K562 (cell line): ENCODE results near the gene BCKDHB. TPM values are rescaled to one million over a fixed set of nuclear protein-coding genes. Genes with fewer than 3 reads are reported as not detected.

Experiments
- ATAC-seq: fragments of 200-7000 bp; cut with Tn5 transposase; 3 replicates; pipeline ENCODE4 v1.9.1; 2020; ENCODE audit warnings: moderate library complexity
- BruUV-seq: library from RNA; stranded (reverse); fragments of 400-500 nt; replicated peaks from 2 replicates; lab custom pipeline; 2021; lab: Mats Ljungman, UMichigan
- CTCF ChIA-PET: fragments of 300-600 bp; formaldehyde crosslinking; extraction: SDS; loops from one replicate; lab custom pipeline; 2021; ENCODE audit warnings: low intra/inter-chr PET ratio; lab: Yijun Ruan, JAX
- POLR2A ChIA-PET: fragments of 300-600, 350-650 bp; sonication (Branson Sonifier 250); formaldehyde crosslinking; extraction: SDS; loops from one replicate; lab custom pipeline; 2021; ENCODE audit warnings: antibody characterized with exemption, inconsistent platforms; lab: Yijun Ruan, JAX
- DNase-seq, 4 experiments: peaks; one replicate each; pipeline versions ENCODE4 v3.0.0 to v3.0.0-alpha.2; 2011 to 2018; ENCODE audit warnings: low spot score in 3 of 4, mixed read lengths in 3 of 4; ENCODE audit errors: extremely low read depth in 1 of 4
- FAIRE-seq: peaks from 2 replicates; lab custom pipeline; 2011; peaks lifted over from hg19 to GRCh38; lab: Jason Lieb, UNC
- H2AFZ ChIP-seq: 2 replicates; pipeline ENCODE4 v1.6.0; 2011; ENCODE audit warnings: low read depth, low read length, control low read depth, inconsistent platforms
- H3K27ac ChIP-seq: fragments of 200-600 bp; 3 replicates; pipeline ENCODE4 v1.8.0; 2011; ENCODE audit warnings: low read depth, mild to moderate bottlenecking, control low read depth, inconsistent platforms, low read length, moderate library complexity, mixed read lengths; ENCODE audit errors: extremely low read depth
- H3K27me3 ChIP-seq, 2 experiments: fragments of 300-600 bp in 1 of 2; 2 replicates in 1 of 2; 3 replicates in 1 of 2; pipeline versions ENCODE4 v1.6.0 to v1.8.0; 2011; ENCODE audit warnings: inconsistent platforms in 2 of 2, low read length in 2 of 2, mild to moderate bottlenecking in 1 of 2, mixed read lengths in 1 of 2, moderate library complexity in 1 of 2; ENCODE audit not compliant: control insufficient read depth in 2 of 2, insufficient read depth in 2 of 2
- H3K36me3 ChIP-seq: fragments of 300-600 bp; 3 replicates; pipeline ENCODE4 v1.8.0; 2011; ENCODE audit warnings: mild to moderate bottlenecking, low read length, inconsistent platforms; ENCODE audit not compliant: control insufficient read depth, insufficient read depth
- H3K4me1 ChIP-seq, 2 experiments: fragments of 200-600 bp in 1 of 2; replicated peaks in 1 of 2; 2 replicates in 1 of 2; 3 replicates in 1 of 2; pipeline versions ENCODE4 v1.5.1 to v1.8.0; 2011; ENCODE audit warnings: inconsistent platforms in 2 of 2, low read length in 2 of 2, mild to moderate bottlenecking in 1 of 2, mixed read lengths in 1 of 2, moderate library complexity in 1 of 2; ENCODE audit not compliant: control insufficient read depth in 2 of 2, insufficient read depth in 2 of 2
- H3K4me2 ChIP-seq: 2 replicates; pipeline ENCODE4 v1.6.1; 2011; ENCODE audit warnings: low read length, control low read depth, inconsistent platforms, mixed read lengths; ENCODE audit not compliant: insufficient read depth
- H3K4me3 ChIP-seq: fragments of 200-600 bp; sonication (generic), shearing (Covaris generic); 2 replicates; pipeline ENCODE4 v1.5.1; 2016; ENCODE audit warnings: control low read depth, inconsistent platforms
- H3K79me2 ChIP-seq: fragments of 200-600 bp; 3 replicates; pipeline ENCODE4 v1.8.0; 2011; ENCODE audit warnings: low read length, inconsistent platforms; ENCODE audit not compliant: control insufficient read depth, insufficient read depth
- H3K9ac ChIP-seq, 2 experiments: 2 replicates each; pipeline versions ENCODE4 v1.6.0 to v1.6.1; 2011; ENCODE audit warnings: low read depth in 2 of 2, low read length in 2 of 2, control low read depth in 1 of 2, inconsistent platforms in 1 of 2, mild to moderate bottlenecking in 1 of 2, mixed read lengths in 1 of 2; ENCODE audit not compliant: insufficient read depth in 1 of 2
- H3K9me1 ChIP-seq: one replicate; pipeline ENCODE4 v1.6.0; 2011; ENCODE audit warnings: inconsistent platforms, mild to moderate bottlenecking, low read length, moderate library complexity; ENCODE audit not compliant: control insufficient read depth, insufficient read depth
- H3K9me3 ChIP-seq: replicated peaks from 2 replicates; pipeline ENCODE4 v1.5.1; 2011; ENCODE audit warnings: low read depth, low read length, inconsistent platforms; ENCODE audit not compliant: control insufficient read depth, insufficient read depth
- H4K20me1 ChIP-seq: replicated peaks from 2 replicates; pipeline ENCODE4 v1.6.1; 2011; ENCODE audit warnings: low read length, inconsistent platforms, mixed read lengths; ENCODE audit not compliant: control insufficient read depth, insufficient read depth
- DIDO1 ChIP-seq: fragments of 450-650 bp; IDR thresholded peaks from 2 replicates; pipeline ENCODE4 v1.6.1; 2016; ENCODE audit warnings: low read depth, missing biosample characterization, missing genetic modification characterization
- ETV1 ChIP-seq: fragments of 450-650 bp; conservative IDR thresholded peaks from 2 replicates; pipeline ENCODE4 v1.6.1; 2016; ENCODE audit warnings: missing genetic modification characterization, control low read depth, low read depth, missing compliant biosample characterization
- MECOM ChIP-seq: fragments of 250-450 bp; sonication (Bioruptor Pico); IDR thresholded peaks from 2 replicates; pipeline ENCODE4 v1.8.0; 2022; ENCODE audit warnings: inconsistent platforms
- POLR2B ChIP-seq: fragments of 450-650 bp; IDR thresholded peaks from 2 replicates; pipeline ENCODE4 v1.6.1; 2018; ENCODE audit warnings: low read depth; ENCODE audit not compliant: partially characterized antibody
- PPARD ChIP-seq: fragments of 250-450 bp; sonication (Bioruptor Pico); IDR thresholded peaks from 2 replicates; pipeline ENCODE4 v1.8.0; 2022; ENCODE audit warnings: inconsistent platforms, mild to moderate bottlenecking, moderate library complexity
- STAT5A ChIP-seq: IDR thresholded peaks from 2 replicates; pipeline ENCODE4 v1.6.1; 2012; ENCODE audit warnings: low read length, inconsistent platforms, borderline replicate concordance
- WGBS: fragments of 100-300 bp; shearing (Covaris generic); methylation state at CpG from one replicate; pipeline ENCODE4 v1.1.6; 2016; ENCODE audit warnings: low coverage, mixed read lengths; ENCODE audit not compliant: insufficient coverage; ENCODE audit errors: missing lambda C conversion rate; 5-methylcytosine and 5-hydroxymethylcytosine counted together
- in situ Hi-C: fragments of 300-500 bp; cut with MboI; formaldehyde crosslinking; loops from 4 replicates; pipeline ENCODE4 v1.15.0; 2018; ENCODE audit warnings: inconsistent platforms, mixed read lengths
- intact Hi-C: fragments of 100-400 bp; cut with micrococcal nuclease; formaldehyde crosslinking; loops from 2 replicates; pipeline ENCODE4 v1.14.2; 2022
- polyA plus RNA-seq, 8 experiments: library from polyadenylated mRNA; depleted of rRNA in 4 of 8; stranded (reverse) in 5 of 8; unstranded in 3 of 8; fragments of >200 nt; fragmentation: Nextera tagmentation in 2 of 8; fragmentation: Illumina TruSeq in 1 of 8; extraction: Ambion mirVana in 2 of 8; extraction: Trizol in 1 of 8; gene quantifications; 2 replicates each; pipeline versions ENCODE4 v1.2.1 to v1.2.3, GENCODE V29; 2011 to 2014; ENCODE audit warnings: inconsistent platforms in 1 of 8, missing spikeins in 1 of 8
- total RNA-seq, 7 experiments: library from RNA; depleted of rRNA in 6 of 7; stranded (reverse); fragments of >200 nt in 6 of 7; fragmentation: Illumina TruSeq in 2 of 7; extraction: Trizol in 2 of 7; gene quantifications; 2 replicates each; pipeline versions ENCODE4 v1.2.1 to v1.2.3, GENCODE V29; 2011 to 2021; ENCODE audit warnings: low replicate concordance in 1 of 7
- TF ChIP-seq, protein P1 (sequence below): fragments of 250-450 bp; sonication (Bioruptor Pico); IDR thresholded peaks from 2 replicates; pipeline ENCODE4 v1.4.0; 2020; ENCODE audit warnings: mild to moderate bottlenecking, moderate library complexity
- TF ChIP-seq, protein P2 (sequence below): fragments of 450-650 bp; IDR thresholded peaks from 2 replicates; pipeline ENCODE4 v1.6.1; 2017; ENCODE audit warnings: antibody characterized with exemption
- TF ChIP-seq, protein P3 (sequence below), 2 experiments: fragments of 450-650 bp; IDR thresholded peaks; 2 replicates each; pipeline ENCODE4 v1.6.1; 2016; ENCODE audit warnings: mild to moderate bottlenecking in 2 of 2, borderline replicate concordance in 1 of 2, low read depth in 1 of 2, moderate library complexity in 1 of 2

Gene BCKDHB
- total and polyA plus RNA-seq, 9 of the 15 experiments (the other 6 are each of a cell fraction or from before 2014, with no cell fraction given), result 4.1 to 23.7 (median 7.5) TPM

DNA sequence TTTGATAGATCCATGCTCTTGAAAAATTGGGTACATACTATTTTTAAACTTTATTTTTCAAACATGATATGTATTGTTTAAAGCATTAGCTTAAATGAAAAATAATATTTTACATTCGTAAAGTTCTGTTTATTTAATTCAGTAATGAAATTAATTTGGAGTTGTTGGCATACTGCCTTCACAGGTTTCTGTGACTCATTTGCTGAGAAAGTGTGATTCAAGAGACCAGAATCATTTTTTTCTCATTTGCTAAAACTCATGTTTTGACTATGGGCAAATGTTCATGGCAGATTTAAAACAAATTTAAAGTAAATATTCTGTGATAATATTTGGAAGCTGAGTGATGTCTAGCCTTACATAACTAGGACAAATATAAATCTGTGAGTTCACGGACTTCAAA is 230.4 kb downstream of the BCKDHB start:
- Histone ChIP-seq H3K27ac (no peak overlapping the region), H3K36me3 (no peaks in the 10 kb centered on the region), H3K9me3 (no peaks in the 10 kb centered on the region), H3K27me3 (no peaks in the 10 kb centered on the region), H2AFZ (no peak overlapping the region), H3K79me2 (no peaks in the 10 kb centered on the region), H3K9me1 (no peaks in the 10 kb centered on the region), H3K4me2 (no peak overlapping the region), H3K4me3 (no peak overlapping the region), H4K20me1 (no peaks in the 10 kb centered on the region), H3K4me1 (no peaks in the 10 kb centered on the region), H3K9ac (no peak overlapping the region)
- no peak for FAIRE-seq
- in situ Hi-C loops (loop anchor here (10.0 kb wide), 1 partner anchor 1418 kb away; the partner anchor contains the start of gene TENT5A), intact Hi-C loops (no loop called here)
- ChIA-PET CTCF (no interaction called here), POLR2A (no interaction called here)
- 31% methylated on average over 2 of the region's 2 CpGs for WGBS
- ATAC-seq, result no peak
- no TSS peak for BruUV-seq
- no peak for DNase-seq
- TF ChIP-seq POLR2B (no peak), PPARD (CRISPR knock-in tag) (no peak), DIDO1 (tag) (no peak), ETV1 (tag) (no peak), STAT5A (no peak), MECOM (CRISPR knock-in tag) (no peak)
- TF ChIP-seq, protein P1, sequence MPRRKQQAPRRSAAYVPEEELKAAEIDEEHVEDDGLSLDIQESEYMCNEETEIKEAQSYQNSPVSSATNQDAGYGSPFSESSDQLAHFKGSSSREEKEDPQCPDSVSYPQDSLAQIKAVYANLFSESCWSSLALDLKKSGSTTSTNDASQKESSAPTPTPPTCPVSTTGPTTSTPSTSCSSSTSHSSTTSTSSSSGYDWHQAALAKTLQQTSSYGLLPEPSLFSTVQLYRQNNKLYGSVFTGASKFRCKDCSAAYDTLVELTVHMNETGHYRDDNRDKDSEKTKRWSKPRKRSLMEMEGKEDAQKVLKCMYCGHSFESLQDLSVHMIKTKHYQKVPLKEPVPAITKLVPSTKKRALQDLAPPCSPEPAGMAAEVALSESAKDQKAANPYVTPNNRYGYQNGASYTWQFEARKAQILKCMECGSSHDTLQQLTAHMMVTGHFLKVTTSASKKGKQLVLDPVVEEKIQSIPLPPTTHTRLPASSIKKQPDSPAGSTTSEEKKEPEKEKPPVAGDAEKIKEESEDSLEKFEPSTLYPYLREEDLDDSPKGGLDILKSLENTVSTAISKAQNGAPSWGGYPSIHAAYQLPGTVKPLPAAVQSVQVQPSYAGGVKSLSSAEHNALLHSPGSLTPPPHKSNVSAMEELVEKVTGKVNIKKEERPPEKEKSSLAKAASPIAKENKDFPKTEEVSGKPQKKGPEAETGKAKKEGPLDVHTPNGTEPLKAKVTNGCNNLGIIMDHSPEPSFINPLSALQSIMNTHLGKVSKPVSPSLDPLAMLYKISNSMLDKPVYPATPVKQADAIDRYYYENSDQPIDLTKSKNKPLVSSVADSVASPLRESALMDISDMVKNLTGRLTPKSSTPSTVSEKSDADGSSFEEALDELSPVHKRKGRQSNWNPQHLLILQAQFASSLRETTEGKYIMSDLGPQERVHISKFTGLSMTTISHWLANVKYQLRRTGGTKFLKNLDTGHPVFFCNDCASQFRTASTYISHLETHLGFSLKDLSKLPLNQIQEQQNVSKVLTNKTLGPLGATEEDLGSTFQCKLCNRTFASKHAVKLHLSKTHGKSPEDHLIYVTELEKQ (CRISPR knock-in tag), result no peak
- TF ChIP-seq, protein P2, sequence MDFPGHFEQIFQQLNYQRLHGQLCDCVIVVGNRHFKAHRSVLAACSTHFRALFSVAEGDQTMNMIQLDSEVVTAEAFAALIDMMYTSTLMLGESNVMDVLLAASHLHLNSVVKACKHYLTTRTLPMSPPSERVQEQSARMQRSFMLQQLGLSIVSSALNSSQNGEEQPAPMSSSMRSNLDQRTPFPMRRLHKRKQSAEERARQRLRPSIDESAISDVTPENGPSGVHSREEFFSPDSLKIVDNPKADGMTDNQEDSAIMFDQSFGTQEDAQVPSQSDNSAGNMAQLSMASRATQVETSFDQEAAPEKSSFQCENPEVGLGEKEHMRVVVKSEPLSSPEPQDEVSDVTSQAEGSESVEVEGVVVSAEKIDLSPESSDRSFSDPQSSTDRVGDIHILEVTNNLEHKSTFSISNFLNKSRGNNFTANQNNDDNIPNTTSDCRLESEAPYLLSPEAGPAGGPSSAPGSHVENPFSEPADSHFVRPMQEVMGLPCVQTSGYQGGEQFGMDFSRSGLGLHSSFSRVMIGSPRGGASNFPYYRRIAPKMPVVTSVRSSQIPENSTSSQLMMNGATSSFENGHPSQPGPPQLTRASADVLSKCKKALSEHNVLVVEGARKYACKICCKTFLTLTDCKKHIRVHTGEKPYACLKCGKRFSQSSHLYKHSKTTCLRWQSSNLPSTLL, result no peak
- TF ChIP-seq, protein P3, sequence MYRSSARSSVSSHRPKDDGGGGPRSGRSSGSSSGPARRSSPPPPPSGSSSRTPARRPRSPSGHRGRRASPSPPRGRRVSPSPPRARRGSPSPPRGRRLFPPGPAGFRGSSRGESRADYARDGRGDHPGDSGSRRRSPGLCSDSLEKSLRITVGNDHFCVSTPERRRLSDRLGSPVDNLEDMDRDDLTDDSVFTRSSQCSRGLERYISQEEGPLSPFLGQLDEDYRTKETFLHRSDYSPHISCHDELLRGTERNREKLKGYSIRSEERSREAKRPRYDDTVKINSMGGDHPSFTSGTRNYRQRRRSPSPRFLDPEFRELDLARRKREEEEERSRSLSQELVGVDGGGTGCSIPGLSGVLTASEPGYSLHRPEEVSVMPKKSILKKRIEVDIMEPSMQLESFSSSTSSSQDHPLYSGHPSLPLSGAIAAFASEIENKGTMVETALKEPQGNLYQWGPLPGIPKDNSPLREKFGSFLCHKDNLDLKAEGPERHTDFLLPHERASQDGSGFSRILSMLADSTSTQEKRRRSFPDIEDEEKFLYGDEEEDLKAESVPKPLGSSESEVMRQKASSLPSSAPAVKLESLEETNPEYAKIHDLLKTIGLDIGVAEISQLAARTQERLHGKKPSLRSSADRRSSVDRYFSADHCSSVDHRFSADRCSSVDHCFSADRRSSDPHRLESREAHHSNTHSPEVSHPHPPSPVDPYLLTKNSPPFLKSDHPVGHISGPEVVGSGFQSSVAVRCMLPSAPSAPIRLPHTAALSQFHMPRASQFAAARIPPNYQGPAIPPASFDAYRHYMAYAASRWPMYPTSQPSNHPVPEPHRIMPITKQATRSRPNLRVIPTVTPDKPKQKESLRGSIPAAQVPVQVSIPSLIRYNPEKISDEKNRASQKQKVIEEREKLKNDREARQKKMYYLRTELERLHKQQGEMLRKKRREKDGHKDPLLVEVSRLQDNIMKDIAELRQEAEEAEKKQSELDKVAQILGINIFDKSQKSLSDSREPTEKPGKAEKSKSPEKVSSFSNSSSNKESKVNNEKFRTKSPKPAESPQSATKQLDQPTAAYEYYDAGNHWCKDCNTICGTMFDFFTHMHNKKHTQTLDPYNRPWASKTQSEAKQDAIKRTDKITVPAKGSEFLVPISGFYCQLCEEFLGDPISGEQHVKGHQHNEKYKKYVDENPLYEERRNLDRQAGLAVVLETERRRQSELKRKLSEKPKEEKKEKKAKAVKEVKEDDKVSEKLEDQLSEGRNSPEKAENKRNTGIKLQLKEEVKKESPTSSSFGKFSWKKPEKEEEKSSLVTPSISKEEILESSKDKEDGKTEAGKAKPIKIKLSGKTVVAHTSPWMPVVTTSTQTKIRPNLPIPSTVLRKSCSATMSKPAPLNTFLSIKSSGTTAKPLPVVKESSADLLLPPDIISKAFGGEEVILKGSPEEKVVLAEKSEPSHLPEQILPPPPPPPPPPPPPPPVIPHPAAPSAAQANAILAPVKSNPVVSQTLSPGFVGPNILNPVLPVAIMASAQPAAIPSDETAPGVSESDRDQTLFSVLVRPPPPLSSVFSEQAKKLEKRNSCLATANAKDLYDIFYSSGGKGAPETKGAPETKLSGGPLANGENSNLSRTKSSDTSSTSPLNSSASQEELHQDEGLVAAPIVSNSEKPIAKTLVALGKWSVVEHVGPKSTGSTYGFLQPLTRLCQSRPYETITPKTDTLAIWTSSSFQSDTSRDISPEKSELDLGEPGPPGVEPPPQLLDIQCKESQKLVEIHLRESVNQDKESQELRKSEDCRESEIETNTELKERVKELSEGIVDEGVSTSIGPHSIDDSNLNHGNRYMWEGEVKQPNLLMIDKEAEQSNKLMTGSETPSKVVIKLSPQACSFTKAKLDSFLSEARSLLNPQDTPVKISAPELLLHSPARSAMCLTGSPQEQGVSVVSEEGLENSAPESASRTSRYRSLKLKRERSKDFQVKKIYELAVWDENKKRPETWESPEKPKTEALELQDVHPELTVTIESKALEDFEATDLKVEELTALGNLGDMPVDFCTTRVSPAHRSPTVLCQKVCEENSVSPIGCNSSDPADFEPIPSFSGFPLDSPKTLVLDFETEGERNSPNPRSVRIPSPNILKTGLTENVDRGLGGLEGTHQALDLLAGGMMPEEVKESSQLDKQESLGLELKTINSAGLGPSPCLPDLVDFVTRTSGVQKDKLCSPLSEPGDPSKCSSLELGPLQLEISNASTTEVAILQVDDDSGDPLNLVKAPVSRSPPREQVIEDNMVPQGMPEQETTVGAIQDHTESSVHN (IDR thresholded peaks at IDR 0.05; ENCODE audit: borderline replicate concordance in 1 of 2, low read depth in 1 of 2), result no peak
